Measurements from ENCODE around the gene SCYGR2. TPM values are rescaled to one million over a fixed set of nuclear protein-coding genes. Genes with fewer than 3 reads are reported as not detected.

SCYGR2 gene
- total RNA-seq, 1 experiment from 2014 or later = not detected

DNA sequence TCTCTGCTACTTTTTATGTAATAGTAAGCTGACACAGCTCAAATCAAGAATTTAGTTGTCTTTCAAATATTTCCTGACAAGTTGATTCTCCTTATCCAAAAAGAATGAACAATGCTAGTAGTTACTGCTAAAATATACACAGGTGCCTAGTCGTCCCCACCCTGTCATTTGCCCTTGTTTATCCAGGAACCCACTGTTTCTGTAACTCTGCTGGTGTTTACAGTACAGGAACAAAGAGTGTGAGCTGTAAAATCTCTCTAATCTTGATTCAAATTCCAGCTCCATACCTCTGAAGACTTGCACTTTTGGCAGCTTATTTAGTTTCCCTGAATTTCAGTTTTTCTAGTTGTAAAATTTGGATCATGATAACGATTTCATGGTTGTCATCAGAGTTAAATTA, 21.1 kb upstream of the SCYGR2 start:
- ChIA-PET CTCF (no interaction called here), POLR2A (ENCODE audit: unreplicated experiment) (no interaction called here)
- no peaks in the 10 kb centered on the region for H3F3A ChIP-seq (ENCODE audit: low read length, unreplicated experiment)
- no peak for ATAC-seq
- TF ChIP-seq EZH2phosphoT487 (IDR thresholded peaks at IDR 0.05; ENCODE audit: borderline replicate concordance, low read length) = no peak
- no peak for TF ChIP-seq EZH2 (IDR thresholded peaks at IDR 0.05; ENCODE audit: low read length, unreplicated experiment)
- no peak for TF ChIP-seq CTCF (conservative IDR thresholded peaks at IDR 0.05; ENCODE audit: low read depth, low read length)
- no TSS peak for BruUV-seq (replicated peaks)
- no peaks in the 10 kb centered on the region for H3K9me2 ChIP-seq (replicated peaks; ENCODE audit: low read length)
- H2AFZ ChIP-seq (ENCODE audit: low read length) = no peak overlapping the region
- H3K79me2 ChIP-seq (ENCODE audit: low read length) = no peaks in the 10 kb centered on the region
- H3K4me1 ChIP-seq (ENCODE audit: insufficient read depth, low read length) = no peaks in the 10 kb centered on the region
- H3K4me2 ChIP-seq (ENCODE audit: low read length) = no peak overlapping the region
- no peaks in the 10 kb centered on the region for H3K36me3 ChIP-seq (ENCODE audit: low read depth, low read length)
- H3K27me3 ChIP-seq (ENCODE audit: low read length) = no peaks in the 10 kb centered on the region
- H3K4me3 ChIP-seq (ENCODE audit: low read length) = no peak overlapping the region
- no peak overlapping the region for H3K27ac ChIP-seq (ENCODE audit: low read length)
- no peak overlapping the region for H3K9ac ChIP-seq (ENCODE audit: low read length)
- no peaks in the 10 kb centered on the region for H4K20me1 ChIP-seq (ENCODE audit: low read length)
- no peaks in the 10 kb centered on the region for H3K9me3 ChIP-seq (ENCODE audit: low read length)
- DNase-seq = no peak
- intact Hi-C loops (cut with micrococcal nuclease) = loop anchor here (5.0 kb wide), 1 partner anchor 95 kb away; no protein-coding TSS in a partner anchor

DNA sequence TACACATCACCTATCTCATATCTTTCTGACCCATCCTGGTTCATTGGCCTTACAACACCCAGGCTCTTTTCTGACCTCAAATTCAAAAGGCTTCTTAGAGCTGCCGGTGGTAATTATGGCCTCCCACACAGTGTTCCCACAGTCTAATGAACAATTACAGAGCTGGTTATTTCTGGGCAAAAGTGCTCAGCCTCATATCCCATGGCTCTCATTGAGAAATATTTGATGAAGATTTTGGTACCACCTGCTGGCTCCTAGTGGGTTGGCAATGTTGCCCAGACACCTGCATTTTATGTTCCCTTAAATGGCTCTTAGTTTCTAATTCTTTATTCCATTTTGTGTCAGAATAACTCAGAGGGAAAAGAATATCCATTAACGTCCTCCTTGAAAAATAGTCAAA, 20.1 kb upstream of the SCYGR2 start:
- Histone ChIP-seq H3K27ac (ENCODE audit: low read length) (no peak overlapping the region), H3K4me3 (ENCODE audit: low read length) (no peak overlapping the region), H3K4me2 (ENCODE audit: low read length) (no peak overlapping the region), H3K9me3 (ENCODE audit: low read length) (no peaks in the 10 kb centered on the region), H3K4me1 (ENCODE audit: insufficient read depth, low read length) (no peaks in the 10 kb centered on the region), H3K79me2 (ENCODE audit: low read length) (no peaks in the 10 kb centered on the region), H3F3A (ENCODE audit: low read length, unreplicated experiment) (no peaks in the 10 kb centered on the region), H3K9ac (ENCODE audit: low read length) (no peak overlapping the region), H2AFZ (ENCODE audit: low read length) (no peak overlapping the region), H3K36me3 (ENCODE audit: low read depth, low read length) (no peaks in the 10 kb centered on the region), H3K27me3 (ENCODE audit: low read length) (no peaks in the 10 kb centered on the region), H4K20me1 (ENCODE audit: low read length) (no peaks in the 10 kb centered on the region), H3K9me2 (replicated peaks; ENCODE audit: low read length) (no peaks in the 10 kb centered on the region)
- POLR2A ChIA-PET (ENCODE audit: unreplicated experiment) = no interaction called here
- CTCF ChIA-PET = interaction anchor here (0.8 to 1.4 kb wide), 2 partner anchors 171 to 173 kb away, joined by 3 to 4 read pairs; no protein-coding TSS in a partner anchor
- ATAC-seq = peak; percentile 65
- peak; percentile 14 for DNase-seq
- no TSS peak for BruUV-seq (replicated peaks)
- TF ChIP-seq EZH2phosphoT487 (IDR thresholded peaks at IDR 0.05; ENCODE audit: borderline replicate concordance, low read length) (no peak), CTCF (conservative IDR thresholded peaks at IDR 0.05; ENCODE audit: low read depth, low read length) (peak; percentile 31)
- intact Hi-C loops (cut with micrococcal nuclease) = loop anchor here (1.0 to 5.0 kb wide), 2 partner anchors 96 to 172 kb away; no protein-coding TSS in a partner anchor

DNA sequence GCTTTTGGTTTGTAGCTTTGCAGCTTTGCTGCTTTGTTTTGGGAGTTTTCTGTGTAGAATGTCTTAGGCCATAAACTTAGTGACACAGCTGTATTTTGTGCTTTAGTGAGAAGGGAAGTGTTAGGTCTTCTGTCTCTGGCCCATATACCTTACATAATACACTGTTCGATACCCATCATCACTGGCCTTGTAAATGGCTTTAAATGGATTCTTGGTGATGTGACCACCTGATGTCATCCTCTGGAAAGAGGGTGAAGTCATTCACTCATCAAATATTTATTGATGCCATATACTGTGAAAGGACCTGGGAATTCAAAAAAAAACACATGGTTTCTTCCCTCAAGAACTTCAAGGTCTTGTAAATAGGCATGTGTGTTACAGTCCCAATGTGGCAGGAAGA, 18.9 kb upstream of the SCYGR2 start:
- TF ChIP-seq EZH2phosphoT487 (IDR thresholded peaks at IDR 0.05; ENCODE audit: borderline replicate concordance, low read length) (no peak), EZH2 (IDR thresholded peaks at IDR 0.05; ENCODE audit: low read length, unreplicated experiment) (no peak), CTCF (conservative IDR thresholded peaks at IDR 0.05; ENCODE audit: low read depth, low read length) (no peak)
- H3K9me3 ChIP-seq (ENCODE audit: low read length) = no peaks in the 10 kb centered on the region
- no peaks in the 10 kb centered on the region for H3K4me1 ChIP-seq (ENCODE audit: insufficient read depth, low read length)
- H3K4me2 ChIP-seq (ENCODE audit: low read length) = no peak overlapping the region
- ChIA-PET POLR2A (ENCODE audit: unreplicated experiment) (no interaction called here), CTCF (no interaction called here)
- intact Hi-C loops (cut with micrococcal nuclease) = loop anchor here (5.0 kb wide), 1 partner anchor 97 kb away; no protein-coding TSS in a partner anchor
- no peaks in the 10 kb centered on the region for H3F3A ChIP-seq (ENCODE audit: low read length, unreplicated experiment)
- no peaks in the 10 kb centered on the region for H3K27me3 ChIP-seq (ENCODE audit: low read length)
- no peaks in the 10 kb centered on the region for H3K36me3 ChIP-seq (ENCODE audit: low read depth, low read length)
- DNase-seq = no peak
- no peak overlapping the region for H3K4me3 ChIP-seq (ENCODE audit: low read length)
- H4K20me1 ChIP-seq (ENCODE audit: low read length) = no peaks in the 10 kb centered on the region
- ATAC-seq = no peak
- H3K27ac ChIP-seq (ENCODE audit: low read length) = no peak overlapping the region
- BruUV-seq (replicated peaks) = no TSS peak
- no peak overlapping the region for H3K9ac ChIP-seq (ENCODE audit: low read length)
- no peaks in the 10 kb centered on the region for H3K9me2 ChIP-seq (replicated peaks; ENCODE audit: low read length)
- no peak overlapping the region for H2AFZ ChIP-seq (ENCODE audit: low read length)
- no peaks in the 10 kb centered on the region for H3K79me2 ChIP-seq (ENCODE audit: low read length)
